Stimulated activated CD4-positive, alpha-beta T cell treated with anti-CD3 and anti-CD28 coated beads, Interleukin-1b, Interleukin-23, amount 100 ng/mL, for 1 hour (primary cell): ENCODE data around the gene BCHE.

Experiments used
- DNase-seq, 2 donors: peaks; one replicate each; pipeline ENCODE4 v3.0.0-alpha.2; 2020; ENCODE audit warnings: low read depth in 2 of 2

The BCHE gene

DNA sequence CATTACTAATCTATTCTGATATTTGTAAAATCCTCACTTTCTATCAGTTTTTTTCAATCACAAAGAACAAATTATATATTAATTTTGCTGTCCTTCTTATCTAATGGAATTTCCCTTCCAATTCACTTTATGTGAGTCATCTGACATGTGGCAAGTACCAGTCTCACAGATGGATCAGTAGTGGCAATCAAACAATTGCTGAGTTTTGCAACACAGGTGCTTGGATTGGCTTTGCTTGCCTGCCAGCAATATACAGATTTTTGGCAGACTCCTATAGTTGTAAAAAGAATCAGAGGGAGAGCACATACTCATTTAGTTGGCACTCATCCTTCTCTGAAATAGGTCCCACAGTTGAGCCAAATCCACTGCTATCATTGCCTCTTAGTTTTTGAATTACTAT, 83.7 kb downstream of the BCHE start:
- no peak for DNase-seq

DNA sequence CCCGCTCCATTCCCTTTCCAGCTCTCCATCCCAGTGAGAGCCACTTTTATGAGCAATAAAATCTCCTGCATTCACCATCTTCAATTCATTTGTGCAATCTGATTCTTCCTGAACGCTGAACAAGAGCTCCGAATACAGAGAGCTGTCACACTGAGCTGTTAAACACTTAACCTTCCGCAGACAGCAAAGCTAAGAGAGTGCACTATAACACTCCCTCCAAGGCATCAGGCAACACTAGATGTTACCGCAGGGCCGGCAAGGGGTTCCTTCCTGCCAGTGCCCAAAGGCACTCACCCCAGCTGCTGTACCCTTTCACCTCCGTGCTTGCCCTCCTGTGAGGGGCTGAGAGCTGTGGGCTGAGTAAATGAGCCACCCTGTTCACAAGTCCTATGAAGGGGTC, 85.6 kb downstream of the BCHE start:
- no peak for DNase-seq

DNA sequence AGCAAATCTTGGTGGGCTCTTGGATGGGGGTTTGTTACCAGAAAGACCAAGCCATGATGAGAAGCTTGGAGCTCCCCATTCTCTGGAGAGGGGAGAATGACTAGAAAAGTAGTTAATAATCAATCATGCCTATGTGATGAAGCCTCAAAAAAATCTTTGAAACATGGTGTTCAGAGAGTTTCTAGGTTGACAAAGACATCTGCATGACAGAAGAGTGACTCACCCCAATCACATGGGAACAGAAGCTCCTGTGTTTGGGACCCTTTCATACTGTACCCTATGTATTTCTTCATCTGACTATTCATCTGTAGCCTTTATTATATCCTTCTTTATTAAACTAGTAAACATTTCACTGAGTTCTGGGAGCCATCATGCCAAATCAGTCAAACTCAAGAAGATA, 87.4 kb downstream of the BCHE start:
- DNase-seq, result no peak

DNA sequence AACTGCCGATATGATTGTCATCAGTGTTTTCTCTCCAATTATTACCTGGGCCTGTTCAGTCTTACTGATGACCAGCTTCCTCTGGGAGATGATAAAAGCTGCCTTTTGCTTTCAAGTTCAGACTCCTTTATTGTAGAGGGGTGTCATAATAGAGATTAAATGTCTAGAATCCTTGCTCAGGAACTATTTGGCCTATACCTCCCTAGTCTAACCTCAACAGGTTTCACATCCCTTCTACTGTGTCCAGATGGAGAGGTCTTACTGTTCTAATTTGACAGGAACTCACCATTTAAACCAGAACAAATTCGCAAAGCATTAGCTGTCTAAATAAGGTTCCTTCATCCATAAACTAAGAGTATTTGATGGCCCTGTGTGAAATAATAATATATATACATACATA, 88.0 kb downstream of the BCHE start:
- no peak for DNase-seq

DNA sequence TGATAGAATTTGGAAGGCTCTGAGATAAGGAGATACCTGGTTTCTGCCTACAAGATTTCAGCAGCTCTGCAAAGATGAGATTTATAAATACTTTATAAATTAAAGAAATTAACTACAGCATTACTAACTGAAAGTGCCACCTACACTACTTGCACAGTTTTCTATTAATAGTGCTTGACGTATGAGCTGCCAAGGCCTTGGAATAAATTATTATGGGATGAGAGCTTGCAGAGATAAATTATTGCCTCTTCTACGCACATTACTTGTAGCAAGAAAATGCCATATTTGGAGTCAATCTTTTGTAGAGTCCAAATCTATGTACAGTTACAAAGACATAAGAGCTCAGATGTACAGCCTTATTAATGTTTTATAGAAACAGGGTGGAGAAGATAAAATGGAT, 89.1 kb downstream of the BCHE start:
- DNase-seq, result no peak

DNA sequence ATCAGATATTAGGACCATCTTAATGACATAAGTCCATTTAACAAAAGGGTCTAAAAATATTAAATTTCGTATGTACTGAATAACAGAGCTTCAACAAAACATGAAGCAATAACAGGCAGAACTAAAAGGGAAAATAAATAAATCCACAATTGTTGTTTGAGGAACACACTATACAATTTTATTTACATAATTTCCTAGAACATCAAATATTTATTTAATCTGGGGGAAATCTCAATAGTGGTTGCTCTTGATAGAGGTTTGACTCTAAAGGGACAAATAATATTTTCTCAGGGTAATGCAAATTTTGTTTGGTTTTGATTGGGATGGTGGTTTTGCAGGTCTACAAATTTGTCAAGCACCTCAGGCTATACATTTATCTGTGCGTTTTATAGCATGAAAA, 90.3 kb downstream of the BCHE start:
- DNase-seq, result no peak

DNA sequence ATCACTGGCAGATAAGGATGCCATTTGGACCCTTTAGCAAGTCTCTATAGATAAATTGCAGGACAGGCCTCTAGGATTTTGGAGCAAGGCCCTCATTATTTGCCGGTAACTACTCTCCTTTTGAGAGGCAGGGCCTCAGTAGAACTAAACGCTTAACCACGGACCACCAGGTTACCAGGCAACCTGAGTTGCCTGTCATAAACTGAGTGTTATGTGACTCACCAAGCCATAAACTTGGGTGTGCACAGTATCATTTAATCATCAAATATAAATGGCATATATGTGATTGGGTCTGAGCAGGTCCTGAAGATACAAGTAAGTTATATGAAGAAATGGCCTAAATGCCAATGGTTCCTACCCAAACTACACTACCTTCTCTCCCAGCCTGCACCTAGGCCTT, 93.2 kb downstream of the BCHE start:
- DNase-seq, result no peak

DNA sequence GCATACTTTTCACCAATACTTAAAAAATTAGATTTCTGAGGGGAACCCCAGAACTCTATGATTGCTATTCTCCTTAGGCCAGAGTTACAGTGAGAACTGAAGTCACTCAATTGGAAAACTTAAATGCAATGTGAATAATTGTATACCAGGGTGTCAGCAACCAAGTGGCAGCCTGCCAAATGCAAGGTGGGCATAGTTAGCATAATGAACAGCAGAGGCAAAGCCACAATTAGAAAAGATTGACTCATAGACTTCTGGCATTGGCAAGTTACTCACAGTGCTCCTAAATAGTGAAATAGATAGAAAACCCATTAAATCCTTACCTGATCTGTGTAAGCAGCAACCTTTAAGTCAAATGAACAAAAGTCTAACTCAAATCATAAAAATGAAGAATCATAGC, 94.9 kb downstream of the BCHE start:
- DNase-seq, result no peak

DNA sequence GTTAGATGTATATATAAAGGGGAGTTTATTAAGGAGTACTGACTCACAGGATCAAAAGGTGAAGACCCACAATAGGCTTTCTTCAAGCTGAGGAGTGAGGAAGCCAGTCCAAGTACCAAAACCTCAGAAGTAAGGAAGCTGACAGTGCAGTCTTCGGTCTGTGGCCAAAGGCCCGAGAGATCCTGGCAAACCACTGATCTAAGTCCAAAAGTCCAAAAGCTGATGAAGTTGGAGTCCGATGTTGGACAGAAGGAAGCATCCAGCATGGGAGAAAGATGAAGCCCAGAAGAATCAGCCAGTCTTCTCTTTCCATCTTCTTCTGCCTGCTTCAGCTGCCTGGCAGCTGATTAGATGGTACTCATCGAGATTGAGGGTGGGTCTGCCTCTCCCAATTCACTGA, 107.5 kb downstream of the BCHE start:
- DNase-seq, result no peak

DNA sequence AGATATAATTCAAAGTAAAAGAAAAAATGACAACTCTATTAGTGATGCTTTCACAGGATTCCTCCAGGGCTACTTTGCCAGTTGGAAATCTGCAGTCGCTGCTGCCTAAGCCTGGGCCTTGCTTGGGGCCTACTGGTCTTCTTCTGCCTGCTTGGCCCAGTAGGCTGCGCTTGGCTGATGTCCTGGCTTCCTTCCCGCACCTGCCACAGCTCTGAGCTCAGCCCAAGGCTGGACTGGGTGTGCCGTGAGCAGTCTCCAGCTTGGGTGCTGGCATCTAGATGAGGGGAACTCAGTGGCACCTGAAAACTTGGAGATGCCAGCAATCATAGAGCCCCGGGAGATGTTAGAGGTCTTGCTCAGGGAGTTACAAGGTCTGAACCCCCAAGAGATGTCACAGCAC, 108.3 kb downstream of the BCHE start:
- DNase-seq, result no peak

DNA sequence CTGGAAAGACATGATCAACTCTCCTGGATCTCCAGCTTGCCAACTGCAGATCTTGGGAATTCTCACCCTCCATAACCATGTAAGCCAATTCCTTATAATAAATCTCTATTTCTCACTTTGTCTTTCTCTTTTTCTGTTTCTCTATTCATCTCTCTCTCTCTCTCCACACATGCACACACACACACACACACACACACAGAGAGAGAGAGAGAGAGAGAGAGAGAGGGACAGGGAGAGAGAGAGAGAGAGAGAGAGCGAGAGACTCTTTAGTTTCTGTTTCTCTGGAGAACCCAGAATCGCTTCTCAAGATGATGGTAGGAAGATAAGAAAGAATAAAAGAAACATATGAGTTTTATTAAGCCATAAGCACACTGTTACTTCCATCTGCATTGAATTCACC, 111.9 kb downstream of the BCHE start:
- no peak for DNase-seq
